Measurements from ENCODE around the gene TIMP4. TPM values are rescaled to one million over a fixed set of nuclear protein-coding genes. Genes with fewer than 3 reads are reported as not detected.

Gene TIMP4
- polyA plus RNA-seq, 3 donors, result 29.1 to 374 (median 109) TPM

DNA sequence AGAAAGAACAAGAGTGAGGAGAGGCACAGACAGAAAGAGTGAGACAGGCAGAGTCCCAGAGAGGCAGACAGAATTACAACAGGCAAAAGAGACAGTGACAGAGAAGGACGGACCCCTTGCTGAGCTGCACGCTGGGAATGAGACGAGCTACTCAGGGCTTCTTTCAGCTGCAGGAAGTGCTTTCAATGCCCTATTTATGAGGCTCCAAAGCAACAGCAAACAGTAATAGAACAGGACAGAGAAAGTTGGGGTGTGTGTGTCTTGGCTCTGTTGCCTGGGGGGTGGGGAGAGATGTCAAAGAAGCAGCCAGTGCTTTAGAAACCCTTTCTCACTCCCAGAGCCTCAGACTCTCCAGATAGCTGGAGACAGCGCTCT lies 502 bp upstream of the TIMP4 start:
- 48 to 68% (median 53%) methylated on average over 4 of the region's 4 CpGs for WGBS, 3 donors
- H3K27ac ChIP-seq (ENCODE audit: low read depth, low read length), result no peak overlapping the region

DNA sequence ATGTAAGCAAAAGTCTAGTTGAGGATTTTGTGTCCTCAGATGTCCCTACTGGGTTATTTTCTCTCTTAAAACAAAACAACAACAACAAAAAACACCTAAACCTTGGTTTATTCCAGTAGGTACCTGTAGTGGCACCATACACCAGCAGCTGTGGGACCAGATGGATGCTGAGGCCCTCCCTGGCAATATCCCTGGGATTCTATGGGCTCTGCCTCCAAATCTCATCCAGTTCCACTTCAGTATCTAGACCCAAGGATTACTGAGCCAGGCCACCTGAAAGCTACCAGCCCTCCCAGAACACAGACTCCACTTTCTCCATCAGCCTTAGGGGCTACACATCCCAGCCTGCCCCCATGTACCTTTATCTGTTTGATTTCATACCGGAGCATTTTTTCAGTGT lies 1.7 kb downstream of the TIMP4 start:
- WGBS, 3 donors, result 86 to 98% (median 97%) methylated on average over 1 of the region's 1 CpG
- no peak overlapping the region for H3K27ac ChIP-seq (ENCODE audit: low read depth, low read length)

DNA sequence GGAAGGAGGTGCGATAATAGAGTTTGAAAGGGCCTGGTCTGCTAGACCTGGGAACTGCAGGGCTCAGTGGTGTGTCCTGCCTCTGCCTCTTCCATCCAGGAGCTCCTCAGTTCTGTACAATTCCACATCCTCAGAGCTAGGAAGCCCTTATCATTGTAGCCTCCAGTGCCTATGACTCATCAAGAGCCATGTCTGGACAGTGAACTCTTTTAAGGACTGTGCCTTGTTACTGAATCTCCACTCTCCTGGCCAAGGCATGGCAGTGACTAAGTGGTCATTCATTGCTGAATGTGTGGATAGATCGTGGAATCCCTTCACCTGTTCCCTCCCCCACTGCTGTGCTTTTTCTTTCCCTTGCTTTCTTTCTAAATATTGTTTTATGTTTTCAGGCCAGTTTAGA lies 2.9 kb downstream of the TIMP4 start:
- no peak overlapping the region for H3K27ac ChIP-seq (ENCODE audit: low read depth, low read length)
- WGBS, 3 donors, result 73 to 90% (median 77%) methylated on average over 2 of the region's 2 CpGs

DNA sequence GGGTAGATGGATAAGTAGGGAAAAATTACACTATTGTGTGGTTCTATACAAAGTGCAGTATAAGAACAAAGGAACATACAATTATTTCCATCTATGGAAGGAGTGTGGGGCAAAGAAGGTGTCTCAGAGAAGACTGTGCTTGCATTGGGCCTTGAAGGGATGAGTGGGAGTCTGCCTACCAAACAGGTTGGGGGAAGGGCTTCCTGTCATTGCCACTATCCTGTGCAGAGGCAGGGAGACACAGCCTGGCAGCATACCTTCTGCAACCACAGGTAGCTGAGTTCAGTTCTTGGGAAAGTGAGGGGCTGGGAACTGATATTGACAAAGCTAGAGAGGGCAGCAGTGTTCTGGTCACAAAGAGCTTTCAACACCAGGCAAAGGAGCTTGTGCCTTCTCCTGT lies 3.4 kb downstream of the TIMP4 start:
- no peak overlapping the region for H3K27ac ChIP-seq (ENCODE audit: low read depth, low read length)

DNA sequence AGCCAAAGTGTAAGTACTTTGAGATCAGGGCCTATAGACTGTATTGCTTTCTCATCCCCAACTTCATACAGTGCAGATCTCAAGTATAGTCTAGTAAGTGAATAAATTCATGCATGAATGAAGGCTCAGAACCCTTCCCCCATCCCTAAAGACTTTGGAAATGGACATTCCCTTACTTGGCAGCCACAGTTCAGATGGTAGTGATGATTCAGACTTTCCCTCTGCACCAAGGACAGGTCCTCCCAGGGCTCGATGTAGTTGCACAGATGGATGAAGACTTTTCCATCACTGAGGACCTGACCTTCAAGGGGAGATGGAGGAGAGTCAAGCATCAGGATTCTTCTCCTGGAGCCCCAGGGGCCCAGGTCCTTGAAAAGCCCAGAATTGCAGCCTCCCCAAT lies 4.6 kb downstream of the TIMP4 start:
- 64 to 72% (median 71%) methylated on average over 1 of the region's 1 CpG for WGBS, 3 donors
- H3K27ac ChIP-seq (ENCODE audit: low read depth, low read length), result no peak overlapping the region

DNA sequence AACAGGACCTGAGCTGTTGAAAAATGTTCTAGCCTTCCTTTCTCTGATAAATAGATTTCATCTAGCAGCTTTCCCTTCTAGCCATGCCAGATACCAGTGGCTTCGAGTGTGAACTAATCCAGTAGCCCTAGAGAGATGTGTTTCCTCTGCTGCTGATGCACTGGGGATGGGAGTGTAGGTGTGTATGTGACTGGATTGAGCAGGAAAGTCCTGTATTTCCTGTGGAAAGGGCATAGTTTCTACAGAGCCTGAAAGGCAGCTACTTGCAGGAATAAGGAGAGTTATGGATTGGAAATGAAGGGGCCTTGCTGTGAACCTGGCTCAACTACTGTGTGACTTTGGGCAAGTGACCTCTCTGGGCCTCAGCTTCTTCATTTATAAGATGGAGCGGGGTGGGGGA lies 8.6 kb downstream of the TIMP4 start:
- H3K27ac ChIP-seq (ENCODE audit: low read depth, low read length), result no peak overlapping the region
- WGBS, 3 donors, result 77 to 86% (median 79%) methylated on average over 2 of the region's 2 CpGs

DNA sequence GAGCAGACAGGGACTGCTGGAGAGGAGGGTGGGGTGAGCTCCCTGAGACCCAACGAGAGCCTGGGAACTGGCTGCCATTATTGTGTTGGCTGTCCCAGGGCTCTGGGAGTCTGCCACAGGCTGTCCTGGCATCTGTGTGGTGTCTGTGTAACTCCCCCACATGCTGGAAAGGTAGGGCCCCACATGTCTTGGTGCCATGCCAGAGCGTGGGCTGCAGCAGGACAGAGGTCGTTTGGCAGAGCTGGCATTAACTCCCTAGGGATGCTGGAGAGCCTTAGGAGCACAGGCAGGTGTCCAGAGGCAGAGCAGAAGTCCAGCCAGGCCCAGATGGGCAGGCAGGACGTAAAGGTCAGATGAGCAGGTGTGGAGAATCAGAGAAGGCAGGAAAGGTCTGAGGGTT lies 9.7 kb downstream of the TIMP4 start:
- no peak overlapping the region for H3K27ac ChIP-seq (ENCODE audit: low read depth, low read length)
- 38 to 68% (median 61%) methylated on average over 4 of the region's 4 CpGs for WGBS, 3 donors

DNA sequence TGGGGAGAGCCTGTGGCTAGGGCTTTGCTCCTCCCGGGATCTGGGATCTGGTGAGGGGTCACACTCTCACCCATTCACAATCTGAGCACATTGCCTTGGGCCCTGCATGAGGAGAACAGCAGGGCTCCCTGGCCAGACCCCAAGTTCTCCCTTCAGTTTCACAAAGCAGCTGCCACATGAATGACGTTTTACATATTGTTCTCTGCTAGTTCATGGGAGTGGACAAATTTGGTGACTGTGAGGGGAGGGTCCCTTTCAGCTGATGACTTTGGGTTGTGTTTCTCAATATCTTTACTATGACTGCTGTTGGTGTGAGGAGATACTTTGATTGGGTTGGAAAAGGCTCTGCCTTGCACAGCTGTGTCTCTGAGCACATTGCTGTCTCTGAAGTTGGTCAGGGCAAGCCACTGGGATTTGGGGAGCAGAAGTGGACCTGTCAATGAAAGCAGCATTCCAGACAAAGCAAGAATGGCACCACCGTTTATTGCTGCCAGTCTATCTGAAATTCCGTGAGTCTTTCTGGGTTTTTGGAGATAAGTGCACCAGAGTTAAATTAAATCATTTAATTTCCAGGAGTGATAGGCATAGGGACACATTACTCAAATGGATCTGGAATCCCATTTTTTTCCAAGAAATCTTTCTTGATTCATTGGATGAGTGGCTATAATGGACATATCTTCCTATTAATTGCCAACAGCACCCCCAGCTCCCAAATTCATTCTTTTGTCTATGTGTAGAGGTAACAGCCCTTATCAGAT lies 10.3 kb downstream of the TIMP4 start:
- H3K27ac ChIP-seq (ENCODE audit: low read depth, low read length), result no peak overlapping the region
- WGBS, 3 donors, result 67 to 69% (median 68%) methylated on average over 4 of the region's 4 CpGs

DNA sequence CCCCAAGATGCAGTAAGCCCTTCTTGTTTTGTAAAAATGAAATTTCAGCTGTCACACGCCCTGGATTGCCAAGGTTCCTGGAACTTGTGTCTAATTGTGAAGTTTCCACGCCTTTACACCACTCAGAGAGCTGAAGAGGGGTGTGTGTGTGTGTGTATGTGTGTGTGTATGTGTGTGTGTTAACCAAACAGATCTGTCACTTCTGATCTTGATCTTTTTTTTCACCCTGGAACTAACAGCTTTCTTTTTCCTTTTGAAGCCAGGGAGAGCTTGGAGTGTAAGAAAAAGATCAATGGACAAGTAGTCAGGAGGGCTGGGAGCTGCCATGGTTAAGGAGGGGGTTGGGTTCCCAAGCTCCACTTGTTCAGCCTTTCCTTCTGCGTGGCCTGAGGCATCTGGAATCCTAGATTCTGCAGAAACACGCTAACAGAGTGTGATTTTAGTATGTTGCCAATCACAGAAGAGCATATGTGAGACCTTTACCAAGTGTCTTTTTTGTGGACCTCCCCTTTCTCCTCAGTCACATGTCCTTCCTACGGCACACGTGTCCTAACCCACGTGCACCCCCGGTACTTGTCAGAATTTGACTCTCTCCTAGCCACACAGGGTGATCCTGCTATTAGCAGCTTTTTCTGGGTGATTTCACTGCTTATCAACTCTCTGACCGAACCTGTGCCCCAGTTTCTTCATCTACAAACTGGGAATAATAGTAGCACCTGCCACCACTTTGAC lies 11.5 kb downstream of the TIMP4 start:
- WGBS, 3 donors, result 57 to 83% (median 78%) methylated on average over 9 of the region's 9 CpGs
- no peak overlapping the region for H3K27ac ChIP-seq (ENCODE audit: low read depth, low read length)

DNA sequence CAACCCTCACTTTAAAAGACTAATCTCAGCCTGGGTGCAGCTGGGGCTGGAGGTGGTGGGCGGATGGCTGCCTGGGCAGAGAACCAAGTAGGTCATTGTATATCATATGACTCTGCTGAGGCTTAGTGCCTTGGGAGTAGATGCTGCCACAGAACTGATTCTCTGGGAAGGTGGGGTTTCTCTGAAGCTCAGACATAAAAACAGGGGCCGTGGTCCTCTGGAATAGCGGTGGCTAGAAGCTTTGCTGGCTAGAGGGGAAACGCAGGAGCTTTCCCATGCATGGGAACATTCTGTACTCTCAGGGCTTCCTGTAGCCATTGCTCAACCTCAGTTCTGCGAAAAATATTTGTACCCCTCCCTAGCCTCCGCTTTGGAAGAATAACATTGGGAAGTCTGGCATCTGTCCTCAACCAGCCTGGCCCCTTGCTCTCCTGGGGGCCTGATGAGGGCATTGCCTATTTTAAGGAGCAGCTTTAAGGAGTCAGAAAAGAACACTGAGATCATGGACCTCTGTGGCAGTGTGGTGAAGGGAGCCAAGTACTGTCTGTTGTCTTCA lies 14.7 kb downstream of the TIMP4 start:
- H3K27ac ChIP-seq (ENCODE audit: low read depth, low read length), result no peak overlapping the region

DNA sequence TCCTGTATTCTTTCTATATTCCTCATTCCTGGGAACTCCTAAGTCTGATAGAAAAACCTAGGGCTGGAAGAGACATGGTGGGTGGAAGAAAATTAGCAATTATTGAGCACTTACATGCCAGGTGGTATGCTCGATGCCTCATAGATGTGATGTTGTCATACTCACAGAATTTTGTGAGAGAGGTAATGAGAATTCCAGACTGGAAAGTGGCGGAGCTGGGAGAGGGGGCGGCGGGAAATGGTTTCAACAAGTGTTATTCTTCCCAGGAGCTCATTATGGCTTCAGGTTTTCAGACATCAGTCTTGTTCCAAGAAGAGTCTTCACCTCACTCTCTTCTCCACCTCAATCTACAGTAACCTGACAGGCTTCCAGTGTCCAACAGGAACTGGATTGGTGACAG lies 16.2 kb downstream of the TIMP4 start:
- H3K27ac ChIP-seq (ENCODE audit: low read depth, low read length), result no peak overlapping the region
- WGBS, 3 donors, result 65 to 87% (median 84%) methylated on average over 4 of the region's 4 CpGs

More for the DNA sequence above, 14.7 kb downstream of the TIMP4 start:
- 27 to 69% (median 29%) methylated on average over 6 of the region's 6 CpGs for WGBS, 3 donors

DNA sequence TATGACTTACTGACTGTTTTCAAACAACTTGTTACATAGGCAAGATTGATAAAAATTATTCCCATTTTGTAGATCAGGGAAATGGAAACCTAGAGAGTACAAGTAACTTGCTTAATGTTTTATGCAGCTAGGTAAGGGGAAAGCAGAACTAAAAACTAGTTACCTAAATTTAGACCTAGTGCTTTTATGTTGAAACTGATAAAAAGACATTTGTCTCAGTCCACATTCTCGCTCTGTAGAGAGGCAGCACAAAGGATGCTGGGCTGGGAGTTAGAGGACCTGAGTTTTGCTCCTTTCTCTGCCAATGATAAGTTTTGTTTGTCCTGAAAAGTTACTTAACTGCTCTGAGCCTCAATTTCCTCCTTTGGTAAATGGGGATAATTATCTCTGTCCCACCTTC lies 17.4 kb downstream of the TIMP4 start:
- H3K27ac ChIP-seq (ENCODE audit: low read depth, low read length), result no peak overlapping the region
- 85 to 100% (median 86%) methylated on average over 1 of the region's 1 CpG for WGBS, 3 donors

DNA sequence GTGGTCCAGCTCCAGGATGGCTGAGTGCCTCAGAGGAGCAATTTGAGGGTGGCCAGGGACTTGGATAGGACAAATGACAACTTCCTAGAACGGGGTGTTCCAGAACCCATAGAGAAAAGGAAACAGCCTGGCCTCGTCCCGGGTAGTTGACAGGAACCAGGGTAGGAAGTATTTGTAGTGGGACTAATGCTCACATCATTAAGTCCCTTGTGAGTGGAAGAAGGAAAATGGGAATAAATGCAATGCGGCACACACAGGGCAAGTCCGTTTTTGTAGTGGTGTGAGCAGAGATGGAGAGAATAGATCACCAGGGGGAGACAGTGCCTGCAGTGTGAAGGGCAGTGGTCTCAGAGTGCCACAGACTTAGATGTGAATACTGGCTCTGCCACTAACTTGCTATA lies 19.6 kb downstream of the TIMP4 start:
- 30 to 46% (median 41%) methylated on average over 5 of the region's 5 CpGs for WGBS, 3 donors
- H3K27ac ChIP-seq (ENCODE audit: low read depth, low read length), result no peak overlapping the region

DNA sequence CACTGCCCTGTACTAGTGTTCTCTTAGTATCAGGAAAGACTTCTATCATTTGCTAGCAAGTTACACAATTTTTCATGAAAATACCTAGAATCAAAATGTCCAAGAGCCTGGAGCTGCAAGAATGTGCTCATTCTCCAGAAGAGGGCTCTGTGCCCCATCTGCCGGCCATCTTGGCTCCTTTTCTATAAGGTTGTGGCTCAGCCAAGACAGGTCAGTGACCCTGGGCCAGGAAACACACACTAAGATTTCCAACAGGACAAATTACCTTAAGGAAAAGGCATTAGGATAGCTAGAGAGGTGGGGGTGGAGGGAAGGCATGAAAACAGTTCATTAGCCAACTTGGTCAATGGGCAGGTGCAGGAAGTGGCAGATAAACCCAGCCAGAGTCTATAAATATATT lies 20.7 kb downstream of the TIMP4 start:
- no peak overlapping the region for H3K27ac ChIP-seq (ENCODE audit: low read depth, low read length)
- 8 to 18% (median 12%) methylated on average over 1 of the region's 1 CpG for WGBS, 3 donors

DNA sequence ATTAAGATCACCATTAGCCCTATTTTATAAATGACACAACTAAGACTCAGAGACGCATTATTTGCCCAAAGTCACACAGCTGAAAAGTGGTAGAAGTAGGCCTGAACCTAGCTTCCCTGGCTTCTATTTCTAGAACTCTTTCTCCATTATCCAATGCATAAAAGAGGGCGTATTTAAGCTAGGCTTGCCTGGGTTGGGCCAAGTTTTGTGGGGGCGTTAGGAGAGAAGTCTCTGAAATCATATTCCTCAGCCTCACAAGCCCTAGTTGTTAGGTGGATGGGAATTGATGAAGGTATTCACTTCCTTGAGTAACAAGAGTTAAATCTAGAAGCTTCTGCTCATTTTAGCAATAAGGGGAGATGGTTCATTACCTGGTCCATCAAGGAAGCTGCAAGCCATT lies 22.3 kb downstream of the TIMP4 start:
- no peak overlapping the region for H3K27ac ChIP-seq (ENCODE audit: low read depth, low read length)
- 75 to 87% (median 85%) methylated on average over 3 of the region's 3 CpGs for WGBS, 3 donors

DNA sequence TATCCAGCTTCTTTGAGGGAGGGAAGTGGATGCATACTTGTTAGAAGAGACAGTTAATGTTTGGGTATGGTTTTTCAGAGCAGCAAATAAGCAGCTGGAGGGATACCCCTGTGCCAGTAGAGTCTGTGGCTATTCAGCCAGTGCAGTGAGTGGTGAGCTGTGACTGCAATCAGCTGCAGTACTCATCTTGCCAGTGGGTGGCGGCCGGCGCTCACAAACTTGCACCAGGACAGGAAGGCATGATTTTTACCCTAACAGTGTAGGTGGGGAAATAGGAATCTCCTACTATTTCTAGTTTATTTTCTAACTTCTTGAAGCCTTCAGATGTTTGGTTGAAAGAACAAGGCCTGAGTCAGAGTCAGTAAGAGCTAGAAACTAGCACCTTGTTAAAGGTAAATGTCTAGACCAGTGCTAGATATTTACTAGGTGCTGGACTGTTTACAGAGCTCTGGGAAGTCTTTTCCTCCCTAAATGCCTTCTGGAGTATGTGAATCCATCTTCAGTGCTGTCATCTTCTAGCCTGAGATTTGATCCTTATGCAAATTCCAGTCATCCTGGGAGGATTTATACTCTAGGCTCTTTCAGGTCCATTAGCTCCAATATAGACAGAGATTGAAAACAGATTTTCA lies 23.6 kb downstream of the TIMP4 start:
- WGBS, 3 donors, result 0 to 5% (median 3%) methylated on average over 3 of the region's 3 CpGs
- no peak overlapping the region for H3K27ac ChIP-seq (ENCODE audit: low read depth, low read length)

DNA sequence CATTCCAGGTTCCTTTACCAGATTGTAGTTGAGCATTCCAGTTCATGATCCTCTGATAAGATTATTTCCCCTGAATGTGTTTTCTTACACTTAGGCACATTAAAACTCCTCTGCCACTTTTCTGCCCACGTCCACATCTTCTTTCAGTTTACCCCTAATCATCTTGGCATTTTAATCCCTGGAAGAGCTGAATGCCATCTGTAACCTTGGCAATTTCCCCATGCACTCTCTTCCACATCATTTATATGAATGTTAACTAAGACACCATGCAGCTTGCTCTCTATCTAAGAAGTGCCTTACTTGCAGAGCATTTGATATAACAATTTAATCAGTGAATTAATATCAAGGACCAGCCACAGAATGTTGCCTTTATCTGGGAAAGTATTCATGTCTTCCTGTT lies 25.8 kb downstream of the TIMP4 start:
- WGBS, 3 donors, result 12 to 41% (median 36%) methylated on average over 1 of the region's 1 CpG
- H3K27ac ChIP-seq (ENCODE audit: low read depth, low read length), result no peak overlapping the region

DNA sequence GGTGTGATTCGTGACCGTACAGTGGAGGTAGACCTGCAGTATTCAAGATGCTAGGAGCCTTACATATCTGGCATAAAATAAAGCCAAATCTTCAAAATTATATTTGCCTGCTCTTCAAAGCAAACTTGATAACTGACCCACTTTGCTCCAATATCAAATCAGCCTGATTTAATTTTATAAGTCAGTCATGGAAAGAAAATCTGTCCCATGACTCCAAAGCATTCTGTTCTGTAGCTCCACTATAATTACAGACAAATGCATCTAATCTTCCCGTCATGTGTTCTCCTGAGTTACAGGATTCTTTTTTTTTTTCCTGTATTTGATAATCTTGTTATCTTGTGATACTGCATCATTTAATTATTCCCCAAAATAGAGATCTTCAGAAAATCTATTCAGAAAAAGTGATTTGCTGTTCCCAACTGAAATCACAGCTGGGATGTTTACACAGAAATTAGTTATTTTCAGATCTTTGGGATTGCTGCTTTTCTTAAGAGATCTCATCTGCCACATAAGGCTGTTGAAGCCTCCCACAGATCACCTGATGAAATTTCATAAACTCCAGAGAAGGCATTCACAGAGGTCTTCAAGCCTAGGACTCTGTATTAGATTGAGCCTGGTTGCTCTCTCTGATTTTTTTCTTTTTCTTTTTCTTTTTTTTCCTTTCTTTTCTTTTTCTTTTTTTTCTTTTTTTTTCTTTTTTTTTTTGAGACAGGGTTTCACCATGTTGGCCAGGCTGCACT lies 27.2 kb downstream of the TIMP4 start:
- H3K27ac ChIP-seq (ENCODE audit: low read depth, low read length), result no peak overlapping the region
- WGBS, 3 donors, result 68 to 88% (median 81%) methylated on average over 3 of the region's 3 CpGs

DNA sequence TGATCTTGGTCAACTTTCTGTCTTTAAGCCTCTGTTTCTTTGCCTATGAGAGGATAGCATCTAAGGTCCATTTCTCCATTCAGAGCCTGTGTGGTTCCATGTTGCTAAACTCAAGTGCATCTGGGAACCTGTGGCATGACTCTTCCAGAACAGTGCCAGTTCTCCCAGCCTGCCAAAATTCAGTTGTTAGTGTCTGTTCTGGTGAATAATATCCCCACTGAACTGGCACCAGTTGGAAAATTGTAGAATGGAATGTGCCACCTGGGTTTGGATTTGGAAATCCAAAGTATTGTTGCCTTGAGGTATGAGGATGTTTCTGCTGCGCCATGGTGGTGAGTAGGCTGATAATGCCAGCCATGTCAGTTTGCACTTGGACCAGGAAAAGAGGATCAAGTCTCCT lies 31.3 kb downstream of the TIMP4 start:
- WGBS, 3 donors, result 91 to 100% (median 96%) methylated on average over 1 of the region's 1 CpG
- H3K27ac ChIP-seq (ENCODE audit: low read depth, low read length), result no peak overlapping the region
